Trophoblast cell (in vitro differentiated cells and primary cell): ENCODE results near the gene CALN1.

Experiments used
- DNase-seq, 2 donors: peaks; one replicate each; pipeline ENCODE4 v3.0.0-alpha.2; 2016
- H2AFZ ChIP-seq: 2 replicates; pipeline ENCODE4 v1.6.1; 2013; ENCODE audit warnings: low read length, moderate library complexity, mild to moderate bottlenecking; ENCODE audit not compliant: insufficient read depth, poor library complexity
- H2AK5ac ChIP-seq: 2 replicates; pipeline ENCODE4 v1.6.1; 2013; ENCODE audit warnings: mild to moderate bottlenecking, low read length
- H2BK120ac ChIP-seq: 2 replicates; pipeline ENCODE4 v1.6.1; 2013; ENCODE audit warnings: low read length, mild to moderate bottlenecking, moderate library complexity; ENCODE audit not compliant: insufficient read depth, poor library complexity
- H2BK12ac ChIP-seq: 2 replicates; pipeline ENCODE4 v1.6.1; 2013; ENCODE audit warnings: mild to moderate bottlenecking, low read length, moderate library complexity
- H2BK5ac ChIP-seq: 2 replicates; pipeline ENCODE4 v1.6.1; 2013; ENCODE audit warnings: low read length, low read depth, moderate library complexity, mild to moderate bottlenecking; ENCODE audit not compliant: poor library complexity
- H3K14ac ChIP-seq: 2 replicates; pipeline ENCODE4 v1.6.1; 2013; ENCODE audit warnings: mild to moderate bottlenecking, low read length
- H3K18ac ChIP-seq: 2 replicates; pipeline ENCODE4 v1.6.1; 2013; ENCODE audit warnings: mild to moderate bottlenecking, low read length
- H3K23ac ChIP-seq: 2 replicates; pipeline ENCODE4 v1.6.1; 2013; ENCODE audit warnings: low read length
- H3K27ac ChIP-seq: 2 replicates; pipeline ENCODE4 v1.5.1; 2013; ENCODE audit warnings: low read depth, mild to moderate bottlenecking, inconsistent platforms, low read length, moderate library complexity
- H3K27me3 ChIP-seq: 2 replicates; pipeline ENCODE4 v1.6.1; 2013; ENCODE audit warnings: inconsistent platforms, mild to moderate bottlenecking, low read length, moderate library complexity; ENCODE audit not compliant: insufficient read depth
- H3K36me3 ChIP-seq, 2 experiments: 1 replicate in 1 of 2; 2 replicates in 1 of 2; pipeline ENCODE4 v1.6.1; 2013; ENCODE audit warnings: low read length in 2 of 2, mild to moderate bottlenecking in 2 of 2, moderate library complexity in 1 of 2; ENCODE audit not compliant: insufficient read depth in 2 of 2, control insufficient read depth in 1 of 2
- H3K4ac ChIP-seq: 2 replicates; pipeline ENCODE4 v1.6.1; 2013; ENCODE audit warnings: low read depth, mild to moderate bottlenecking, low read length, moderate library complexity
- H3K4me1 ChIP-seq, 2 experiments: 1 replicate in 1 of 2; 2 replicates in 1 of 2; pipeline ENCODE4 v1.6.1; 2013; ENCODE audit warnings: low read length in 2 of 2, mild to moderate bottlenecking in 2 of 2, moderate library complexity in 1 of 2; ENCODE audit not compliant: insufficient read depth in 2 of 2, control insufficient read depth in 1 of 2
- H3K4me2 ChIP-seq: 2 replicates; pipeline ENCODE4 v1.6.1; 2013; ENCODE audit warnings: inconsistent platforms, mild to moderate bottlenecking, low read length, moderate library complexity
- H3K4me3 ChIP-seq: 2 replicates; pipeline ENCODE4 v1.5.1; 2013; ENCODE audit warnings: mild to moderate bottlenecking, low read depth, low read length, inconsistent platforms
- H3K79me1 ChIP-seq: one replicate; pipeline ENCODE4 v1.6.1; 2013; ENCODE audit warnings: low read length
- H3K79me2 ChIP-seq: 2 replicates; pipeline ENCODE4 v1.6.1; 2013; ENCODE audit warnings: low read length, mild to moderate bottlenecking; ENCODE audit not compliant: control insufficient read depth, insufficient read depth, poor library complexity
- H3K9ac ChIP-seq: 2 replicates; pipeline ENCODE4 v1.6.1; 2013; ENCODE audit warnings: mild to moderate bottlenecking, low read length
- H3K9me3 ChIP-seq: 2 replicates; pipeline ENCODE4 v1.6.1; 2013; ENCODE audit warnings: low read depth, mild to moderate bottlenecking, control low read depth, inconsistent platforms, low read length; ENCODE audit not compliant: insufficient read depth
- H4K12ac ChIP-seq: 2 replicates; pipeline ENCODE4 v1.6.1; 2013; ENCODE audit warnings: low read depth, mild to moderate bottlenecking, low read length, moderate library complexity
- H4K8ac ChIP-seq: 2 replicates; pipeline ENCODE4 v1.6.1; 2013; ENCODE audit warnings: low read depth, mild to moderate bottlenecking, low read length, moderate library complexity
- H4K91ac ChIP-seq: one replicate; pipeline ENCODE4 v1.6.1; 2013; ENCODE audit warnings: low read depth, mild to moderate bottlenecking, low read length, moderate library complexity
- WGBS: extraction: QIAGEN DNeasy Blood & Tissue Kit; methylation state at CpG from one replicate; pipeline ENCODE4 v1.1.7; 2013; ENCODE audit warnings: missing lambda C conversion rate; ENCODE audit not compliant: insufficient read length, insufficient coverage; ENCODE audit errors: extremely low coverage; 5-methylcytosine and 5-hydroxymethylcytosine counted together

CALN1 gene

GRCh38 chr7:71911051-71911450 is 501.1 kb downstream of the CALN1 start:
- no peak overlapping the region for H3K9ac ChIP-seq
- no peak overlapping the region for H3K4ac ChIP-seq
- no peak overlapping the region for H3K4me2 ChIP-seq
- peaks cover 1% of the 10 kb centered on the region for H3K9me3 ChIP-seq
- no peak overlapping the region for H2BK120ac ChIP-seq
- no peak overlapping the region for H2BK5ac ChIP-seq
- H3K4me1 ChIP-seq = no peaks in the 10 kb centered on the region
- no peak overlapping the region for H3K18ac ChIP-seq
- H4K91ac ChIP-seq = no peak overlapping the region
- no peak overlapping the region for H2AFZ ChIP-seq
- no peak overlapping the region for H2BK12ac ChIP-seq
- no peaks in the 10 kb centered on the region for H3K36me3 ChIP-seq
- no peak for DNase-seq
- no peak overlapping the region for H3K14ac ChIP-seq
- H2AK5ac ChIP-seq = no peak overlapping the region
- no peak overlapping the region for H3K4me3 ChIP-seq
- H4K8ac ChIP-seq = no peak overlapping the region
- H3K27me3 ChIP-seq = no peaks in the 10 kb centered on the region
- H3K27ac ChIP-seq = no peak overlapping the region
- H3K79me2 ChIP-seq = no peaks in the 10 kb centered on the region
- WGBS = no CpG with 5 or more reads among the region's 5 CpGs
- no peak overlapping the region for H3K23ac ChIP-seq
- H3K79me1 ChIP-seq = no peaks in the 10 kb centered on the region
- H4K12ac ChIP-seq = no peak overlapping the region

DNA sequence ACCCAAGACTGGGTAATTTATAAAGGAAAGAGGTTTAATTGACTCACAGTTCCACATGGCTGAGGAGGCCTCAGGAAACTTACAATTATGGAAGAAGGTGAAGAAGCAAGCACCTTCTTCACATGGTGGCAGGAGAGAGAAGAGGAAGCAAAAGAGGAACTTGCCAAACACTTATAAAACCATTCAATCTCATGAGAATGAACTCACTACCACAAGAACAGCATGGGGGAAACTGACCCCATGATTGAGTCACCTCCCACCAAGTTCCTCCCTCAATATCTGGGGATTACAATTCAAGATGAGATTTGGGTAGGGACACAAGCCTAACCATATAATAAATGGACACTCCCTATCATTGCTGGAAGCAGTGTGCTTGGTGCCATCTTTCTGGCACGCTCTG is 506.3 kb downstream of the CALN1 start:
- Histone ChIP-seq H3K27ac (no peak overlapping the region), H3K79me1 (no peaks in the 10 kb centered on the region), H3K9me3 (no peaks in the 10 kb centered on the region), H3K4me3 (no peak overlapping the region), H3K36me3 (no peaks in the 10 kb centered on the region), H3K4ac (no peak overlapping the region), H2BK5ac (no peak overlapping the region), H3K9ac (no peak overlapping the region), H3K4me1 (no peaks in the 10 kb centered on the region), H3K23ac (no peak overlapping the region), H3K14ac (no peak overlapping the region), H3K18ac (no peak overlapping the region), H2AFZ (no peak overlapping the region), H2BK120ac (no peak overlapping the region), H4K91ac (no peak overlapping the region), H4K8ac (no peak overlapping the region), H3K79me2 (no peaks in the 10 kb centered on the region), H2BK12ac (no peak overlapping the region), H2AK5ac (no peak overlapping the region), H3K4me2 (no peak overlapping the region), H3K27me3 (no peaks in the 10 kb centered on the region), H4K12ac (no peak overlapping the region)
- DNase-seq = no peak
- no CpG with 5 or more reads among the region's 1 CpG for WGBS

DNA sequence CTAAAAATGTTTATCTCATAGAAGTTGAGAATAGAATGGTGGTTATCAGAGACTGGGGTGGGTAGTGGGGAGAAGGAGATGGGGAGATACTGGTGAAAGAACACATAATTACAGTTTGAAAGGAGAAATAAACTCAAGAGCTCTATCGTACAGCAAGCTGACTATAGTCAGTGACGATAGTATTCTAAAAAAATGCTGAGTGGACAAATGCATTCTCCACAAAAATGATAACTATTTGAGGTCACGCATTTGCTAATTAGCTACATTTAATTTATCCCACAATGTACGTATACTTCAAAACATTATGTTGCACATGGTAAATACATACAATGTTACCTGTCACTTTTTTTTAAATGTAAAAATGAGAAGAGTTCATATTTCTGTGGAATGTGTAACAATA is 507.7 kb downstream of the CALN1 start:
- Histone ChIP-seq H4K8ac (no peak overlapping the region), H3K9ac (no peak overlapping the region), H3K36me3 (no peaks in the 10 kb centered on the region), H3K79me1 (no peaks in the 10 kb centered on the region), H3K18ac (no peak overlapping the region), H3K14ac (no peak overlapping the region), H2AK5ac (no peak overlapping the region), H3K79me2 (no peaks in the 10 kb centered on the region), H3K4ac (no peak overlapping the region), H4K12ac (no peak overlapping the region), H2AFZ (no peak overlapping the region), H3K9me3 (no peaks in the 10 kb centered on the region), H3K23ac (no peak overlapping the region), H3K4me3 (no peak overlapping the region), H4K91ac (no peak overlapping the region), H3K27me3 (no peaks in the 10 kb centered on the region), H2BK120ac (no peak overlapping the region), H3K27ac (no peak overlapping the region), H2BK12ac (no peak overlapping the region), H2BK5ac (no peak overlapping the region), H3K4me2 (no peak overlapping the region), H3K4me1 (no peaks in the 10 kb centered on the region)
- DNase-seq = no peak
- WGBS = no CpG with 5 or more reads among the region's 4 CpGs

DNA sequence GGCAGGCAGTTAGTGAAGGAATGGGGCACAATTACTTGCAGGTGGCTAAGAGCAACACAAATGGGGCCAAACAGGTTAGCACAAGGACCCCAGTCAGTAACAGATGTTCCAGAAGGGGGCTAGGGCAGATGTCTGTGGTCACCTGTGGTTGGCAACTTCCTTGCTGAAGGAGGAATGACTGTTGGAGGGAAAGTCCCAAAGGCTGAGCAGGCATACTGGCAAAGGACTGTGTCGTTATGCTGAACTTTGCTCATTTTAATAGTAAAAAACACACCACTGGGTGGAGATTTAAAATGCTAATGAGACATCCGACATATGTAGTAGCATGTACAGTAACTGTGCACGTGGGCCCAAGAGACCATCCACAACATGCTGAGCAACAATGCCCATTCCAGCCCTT is 511.6 kb downstream of the CALN1 start:
- Histone ChIP-seq H4K12ac (no peak overlapping the region), H3K14ac (no peak overlapping the region), H3K9ac (no peak overlapping the region), H3K9me3 (no peaks in the 10 kb centered on the region), H4K91ac (no peak overlapping the region), H3K27ac (no peak overlapping the region), H2BK120ac (no peak overlapping the region), H3K36me3 (no peaks in the 10 kb centered on the region), H3K4me3 (no peak overlapping the region), H3K4ac (no peak overlapping the region), H3K79me2 (no peaks in the 10 kb centered on the region), H3K4me1 (no peaks in the 10 kb centered on the region), H2BK5ac (no peak overlapping the region), H2AFZ (no peak overlapping the region), H3K4me2 (no peak overlapping the region), H4K8ac (no peak overlapping the region), H3K79me1 (no peaks in the 10 kb centered on the region), H3K23ac (no peak overlapping the region), H3K27me3 (no peaks in the 10 kb centered on the region), H3K18ac (no peak overlapping the region), H2BK12ac (no peak overlapping the region), H2AK5ac (no peak overlapping the region)
- no peak for DNase-seq
- WGBS = no CpG with 5 or more reads among the region's 3 CpGs
